Measurements from ENCODE around the gene EDDM13.
"Not testable (repeated sequence)": the region's sequence is repeated elsewhere in the genome, so short reads cannot be mapped to it uniquely, and the experiment has no call there.

The EDDM13 gene

GRCh38 chr19:56271151-56271550 is 1.4 kb upstream of the EDDM13 start:
- no peak overlapping the region for H3K4me3 ChIP-seq (ENCODE audit: low read length)
- TF ChIP-seq ZNF274 (IDR thresholded peaks at IDR 0.05; ENCODE audit: low read depth, low read length): no peak

GRCh38 chr19:56273563-56274117 is 1.1 kb downstream of the EDDM13 start:
- H3K4me3 ChIP-seq (ENCODE audit: low read length): no peak overlapping the region
- TF ChIP-seq ZNF274 (IDR thresholded peaks at IDR 0.05; ENCODE audit: low read depth, low read length): no peak

GRCh38 chr19:56282809-56283208 is 10.3 kb downstream of the EDDM13 start:
- no peak overlapping the region for H3K4me3 ChIP-seq (ENCODE audit: low read length)
- TF ChIP-seq ZNF274 (IDR thresholded peaks at IDR 0.05; ENCODE audit: low read depth, low read length): no peak

GRCh38 chr19:56284746-56285145 is 12.2 kb downstream of the EDDM13 start:
- H3K4me3 ChIP-seq (ENCODE audit: low read length): no peak overlapping the region
- TF ChIP-seq ZNF274 (IDR thresholded peaks at IDR 0.05; ENCODE audit: low read depth, low read length): no peak

GRCh38 chr19:56290104-56290503 is 17.6 kb downstream of the EDDM13 start:
- H3K4me3 ChIP-seq (ENCODE audit: low read length): no peak overlapping the region
- no peak for TF ChIP-seq ZNF274 (IDR thresholded peaks at IDR 0.05; ENCODE audit: low read depth, low read length)

- TF ChIP-seq ZNF274 (IDR thresholded peaks at IDR 0.05; ENCODE audit: low read depth, low read length): no peak
- no peak overlapping the region for H3K4me3 ChIP-seq (ENCODE audit: low read length)
Measured at GRCh38 chr19:56291867-56292266, 19.3 kb downstream of the EDDM13 start.

GRCh38 chr19:56294549-56294948 is 22.0 kb downstream of the EDDM13 start:
- no peak overlapping the region for H3K4me3 ChIP-seq (ENCODE audit: low read length)
- TF ChIP-seq ZNF274 (IDR thresholded peaks at IDR 0.05; ENCODE audit: low read depth, low read length): no peak

GRCh38 chr19:56295531-56296455 is 23.2 kb downstream of the EDDM13 start:
- H3K4me3 ChIP-seq (ENCODE audit: low read length): no peak overlapping the region
- TF ChIP-seq ZNF274 (IDR thresholded peaks at IDR 0.05; ENCODE audit: low read depth, low read length): no peak

- TF ChIP-seq ZNF274 (IDR thresholded peaks at IDR 0.05; ENCODE audit: low read depth, low read length): no peak
- H3K4me3 ChIP-seq (ENCODE audit: low read length): no peak overlapping the region
Measured at GRCh38 chr19:56297010-56297409, 24.5 kb downstream of the EDDM13 start.

GRCh38 chr19:56299688-56300087 is 27.1 kb downstream of the EDDM13 start:
- TF ChIP-seq ZNF274 (IDR thresholded peaks at IDR 0.05; ENCODE audit: low read depth, low read length): no peak
- H3K4me3 ChIP-seq (ENCODE audit: low read length): no peak overlapping the region

- no peak for TF ChIP-seq ZNF274 (IDR thresholded peaks at IDR 0.05; ENCODE audit: low read depth, low read length)
- H3K4me3 ChIP-seq (ENCODE audit: low read length): no peak overlapping the region
Measured at GRCh38 chr19:56301155-56301554, 28.6 kb downstream of the EDDM13 start.

- no peak overlapping the region for H3K4me3 ChIP-seq (ENCODE audit: low read length)
- TF ChIP-seq ZNF274 (IDR thresholded peaks at IDR 0.05; ENCODE audit: low read depth, low read length): no peak
Measured at GRCh38 chr19:56301886-56302620, 29.5 kb downstream of the EDDM13 start.

- TF ChIP-seq ZNF274 (IDR thresholded peaks at IDR 0.05; ENCODE audit: low read depth, low read length): no peak
- H3K4me3 ChIP-seq (ENCODE audit: low read length): no peak overlapping the region
Measured at GRCh38 chr19:56304243-56304642, 31.7 kb downstream of the EDDM13 start.

GRCh38 chr19:56306016-56306415 is 33.5 kb downstream of the EDDM13 start:
- TF ChIP-seq ZNF274 (IDR thresholded peaks at IDR 0.05; ENCODE audit: low read depth, low read length): no peak
- H3K4me3 ChIP-seq (ENCODE audit: low read length): no peak overlapping the region

- not testable (repeated sequence) for H3K4me3 ChIP-seq (ENCODE audit: low read length)
Measured at GRCh38 chr19:56307062-56307461, 34.5 kb downstream of the EDDM13 start.

All from GM08714 (cell line).